SK-N-SH treated with all-trans-retinoic acid at 6 μM for 48 hours (cell line): Measurements from ENCODE around the gene NCAN.

Experiments used
- ATAC-seq: fragments of 200-7000 bp; cut with Tn5 transposase; 3 replicates; pipeline ENCODE4 v1.9.1; 2020; ENCODE audit warnings: mild to moderate bottlenecking, moderate library complexity
- ARNTL ChIP-seq: fragments of 450-650 bp; formaldehyde crosslinking; IDR thresholded peaks from 2 replicates; pipeline ENCODE4 v1.5.0; 2020; ENCODE audit warnings: low read depth, mild to moderate bottlenecking, moderate library complexity, borderline replicate concordance
- BACH2 ChIP-seq: fragments of 250-450 bp; sonication (Bioruptor Pico); IDR thresholded peaks from 2 replicates; pipeline ENCODE4 v1.9.0; 2021; ENCODE audit warnings: mild to moderate bottlenecking, borderline replicate concordance
- CSDC2 ChIP-seq: fragments of 250-450 bp; sonication (Bioruptor Pico); IDR thresholded peaks from 2 replicates; pipeline ENCODE4 v1.5.0; 2020; ENCODE audit warnings: mild to moderate bottlenecking, moderate library complexity
- ESRRG ChIP-seq: fragments of 250-450 bp; sonication (Bioruptor Pico); IDR thresholded peaks from 2 replicates; pipeline ENCODE4 v1.6.1; 2021; ENCODE audit warnings: mild to moderate bottlenecking
- GLIS3 ChIP-seq: fragments of 250-450 bp; sonication (Bioruptor Pico); IDR thresholded peaks from 2 replicates; pipeline ENCODE4 v1.5.0; 2020; ENCODE audit warnings: mild to moderate bottlenecking, moderate library complexity
- ISL1 ChIP-seq: fragments of 250-450 bp; sonication (Bioruptor Pico); IDR thresholded peaks from 2 replicates; pipeline ENCODE4 v2.1.2; 2022; ENCODE audit warnings: mild to moderate bottlenecking, moderate library complexity
- OSR1 ChIP-seq: fragments of 250-450 bp; sonication (Bioruptor Pico); IDR thresholded peaks from 2 replicates; pipeline ENCODE4 v1.8.0; 2022; ENCODE audit warnings: moderate library complexity, mild to moderate bottlenecking, inconsistent platforms
- PPARA ChIP-seq: fragments of 250-450 bp; sonication (Bioruptor Pico); IDR thresholded peaks from 2 replicates; pipeline ENCODE4 v1.5.0; 2020; ENCODE audit warnings: mild to moderate bottlenecking, borderline replicate concordance
- RARB ChIP-seq: fragments of 250-450 bp; sonication (Bioruptor Pico); IDR thresholded peaks from 2 replicates; pipeline ENCODE4 v1.8.0; 2021; ENCODE audit warnings: mild to moderate bottlenecking, moderate library complexity
- SNAI2 ChIP-seq: fragments of 250-450 bp; sonication (Bioruptor Pico); IDR thresholded peaks from 2 replicates; pipeline ENCODE4 v1.5.0; 2020; ENCODE audit warnings: mild to moderate bottlenecking, moderate library complexity
- TOX ChIP-seq: fragments of 250-450 bp; sonication (Bioruptor Pico); IDR thresholded peaks from 2 replicates; pipeline ENCODE4 v1.8.0; 2021; ENCODE audit warnings: mild to moderate bottlenecking, moderate library complexity, borderline replicate concordance
- ZC3H10 ChIP-seq: fragments of 250-450 bp; sonication (Bioruptor Pico); IDR thresholded peaks from 2 replicates; pipeline ENCODE4 v1.5.1; 2021; ENCODE audit warnings: mild to moderate bottlenecking, moderate library complexity
- ZFP3 ChIP-seq: fragments of 250-450 bp; sonication (Bioruptor Pico); IDR thresholded peaks from 2 replicates; pipeline ENCODE4 v1.5.0; 2020; ENCODE audit warnings: mild to moderate bottlenecking, moderate library complexity
- ZFP30 ChIP-seq: fragments of 450-650 bp; formaldehyde crosslinking; IDR thresholded peaks from 2 replicates; pipeline ENCODE4 v1.5.0; 2022; ENCODE audit warnings: mild to moderate bottlenecking, moderate library complexity
- ZNF70 ChIP-seq: fragments of 450-650 bp; formaldehyde crosslinking; IDR thresholded peaks from 2 replicates; pipeline ENCODE4 v1.5.0; 2020; ENCODE audit warnings: mild to moderate bottlenecking, moderate library complexity
- ZNF8 ChIP-seq: fragments of 450-650 bp; formaldehyde crosslinking; IDR thresholded peaks from 2 replicates; pipeline ENCODE4 v1.5.0; 2020; ENCODE audit warnings: mild to moderate bottlenecking, moderate library complexity
- TF ChIP-seq, protein P1 (sequence below): fragments of 250-450 bp; sonication (Bioruptor Pico); IDR thresholded peaks from 2 replicates; pipeline ENCODE4 v1.5.1; 2021; ENCODE audit warnings: mild to moderate bottlenecking, moderate library complexity
- TF ChIP-seq, protein P2 (sequence below): fragments of 250-450 bp; sonication (Bioruptor Pico); IDR thresholded peaks from 2 replicates; pipeline ENCODE4 v1.8.0; 2020; ENCODE audit warnings: mild to moderate bottlenecking, moderate library complexity, borderline replicate concordance
- TF ChIP-seq, protein P3 (sequence below): fragments of 250-450 bp; sonication (Bioruptor Pico); IDR thresholded peaks from 2 replicates; pipeline ENCODE4 v1.5.1; 2020; ENCODE audit warnings: low read depth, mild to moderate bottlenecking, moderate library complexity
- TF ChIP-seq, protein P4 (sequence below): fragments of 250-450 bp; sonication (Bioruptor Pico); IDR thresholded peaks from 2 replicates; pipeline ENCODE4 v1.8.0; 2021; ENCODE audit warnings: low read depth, mild to moderate bottlenecking, moderate library complexity, borderline replicate concordance
- TF ChIP-seq, protein P5 (sequence below): fragments of 250-450 bp; sonication (Bioruptor Pico); IDR thresholded peaks from 2 replicates; pipeline ENCODE4 v1.5.0; 2020; ENCODE audit warnings: mild to moderate bottlenecking, moderate library complexity

The NCAN gene

DNA sequence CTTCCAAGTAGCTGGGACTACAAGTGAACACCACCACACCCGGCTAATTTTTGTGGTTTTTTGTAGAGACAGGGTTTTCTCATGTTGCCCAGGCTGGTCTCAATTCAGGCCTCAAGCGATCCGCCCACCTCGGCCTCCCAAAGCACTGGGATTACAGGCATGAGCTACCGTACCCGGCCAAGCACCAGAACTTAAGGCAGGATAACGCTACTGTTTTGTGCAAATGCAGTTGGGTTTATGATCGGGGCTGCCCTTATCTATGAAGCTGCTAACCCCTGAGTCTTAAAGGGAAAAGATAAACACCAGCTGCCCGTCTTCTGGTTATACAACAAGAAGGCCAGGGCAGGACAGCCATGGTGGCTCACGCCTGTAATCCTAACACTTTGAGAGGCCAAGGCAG lies 73.9 kb downstream of the NCAN start:
- no peak for ATAC-seq
- TF ChIP-seq, protein P1, sequence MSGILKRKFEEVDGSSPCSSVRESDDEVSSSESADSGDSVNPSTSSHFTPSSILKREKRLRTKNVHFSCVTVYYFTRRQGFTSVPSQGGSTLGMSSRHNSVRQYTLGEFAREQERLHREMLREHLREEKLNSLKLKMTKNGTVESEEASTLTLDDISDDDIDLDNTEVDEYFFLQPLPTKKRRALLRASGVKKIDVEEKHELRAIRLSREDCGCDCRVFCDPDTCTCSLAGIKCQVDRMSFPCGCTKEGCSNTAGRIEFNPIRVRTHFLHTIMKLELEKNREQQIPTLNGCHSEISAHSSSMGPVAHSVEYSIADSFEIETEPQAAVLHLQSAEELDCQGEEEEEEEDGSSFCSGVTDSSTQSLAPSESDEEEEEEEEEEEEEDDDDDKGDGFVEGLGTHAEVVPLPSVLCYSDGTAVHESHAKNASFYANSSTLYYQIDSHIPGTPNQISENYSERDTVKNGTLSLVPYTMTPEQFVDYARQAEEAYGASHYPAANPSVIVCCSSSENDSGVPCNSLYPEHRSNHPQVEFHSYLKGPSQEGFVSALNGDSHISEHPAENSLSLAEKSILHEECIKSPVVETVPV (CRISPR knock-in tag), result no peak

DNA sequence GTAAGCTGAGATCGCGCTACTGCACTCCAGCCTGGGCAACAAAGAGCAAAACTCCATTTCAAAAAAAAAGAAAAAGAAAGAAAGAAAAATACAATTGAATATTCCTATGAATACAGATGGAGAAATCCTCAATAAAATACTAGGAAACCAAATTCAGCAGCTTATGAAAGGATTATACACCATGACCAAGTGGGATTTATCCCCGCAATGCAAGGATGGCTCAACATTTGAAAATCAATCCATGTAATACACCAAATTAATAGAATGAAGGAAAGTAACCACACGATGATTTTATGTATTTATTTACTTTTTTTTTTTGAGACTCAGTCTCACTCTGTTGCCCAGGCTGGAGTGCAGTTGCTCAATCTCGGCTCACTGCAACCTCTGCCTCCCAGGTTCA lies 80.8 kb downstream of the NCAN start:
- TF ChIP-seq, protein P2, sequence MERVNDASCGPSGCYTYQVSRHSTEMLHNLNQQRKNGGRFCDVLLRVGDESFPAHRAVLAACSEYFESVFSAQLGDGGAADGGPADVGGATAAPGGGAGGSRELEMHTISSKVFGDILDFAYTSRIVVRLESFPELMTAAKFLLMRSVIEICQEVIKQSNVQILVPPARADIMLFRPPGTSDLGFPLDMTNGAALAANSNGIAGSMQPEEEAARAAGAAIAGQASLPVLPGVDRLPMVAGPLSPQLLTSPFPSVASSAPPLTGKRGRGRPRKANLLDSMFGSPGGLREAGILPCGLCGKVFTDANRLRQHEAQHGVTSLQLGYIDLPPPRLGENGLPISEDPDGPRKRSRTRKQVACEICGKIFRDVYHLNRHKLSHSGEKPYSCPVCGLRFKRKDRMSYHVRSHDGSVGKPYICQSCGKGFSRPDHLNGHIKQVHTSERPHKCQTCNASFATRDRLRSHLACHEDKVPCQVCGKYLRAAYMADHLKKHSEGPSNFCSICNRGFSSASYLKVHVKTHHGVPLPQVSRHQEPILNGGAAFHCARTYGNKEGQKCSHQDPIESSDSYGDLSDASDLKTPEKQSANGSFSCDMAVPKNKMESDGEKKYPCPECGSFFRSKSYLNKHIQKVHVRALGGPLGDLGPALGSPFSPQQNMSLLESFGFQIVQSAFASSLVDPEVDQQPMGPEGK, result no peak
- TF ChIP-seq, protein P3, sequence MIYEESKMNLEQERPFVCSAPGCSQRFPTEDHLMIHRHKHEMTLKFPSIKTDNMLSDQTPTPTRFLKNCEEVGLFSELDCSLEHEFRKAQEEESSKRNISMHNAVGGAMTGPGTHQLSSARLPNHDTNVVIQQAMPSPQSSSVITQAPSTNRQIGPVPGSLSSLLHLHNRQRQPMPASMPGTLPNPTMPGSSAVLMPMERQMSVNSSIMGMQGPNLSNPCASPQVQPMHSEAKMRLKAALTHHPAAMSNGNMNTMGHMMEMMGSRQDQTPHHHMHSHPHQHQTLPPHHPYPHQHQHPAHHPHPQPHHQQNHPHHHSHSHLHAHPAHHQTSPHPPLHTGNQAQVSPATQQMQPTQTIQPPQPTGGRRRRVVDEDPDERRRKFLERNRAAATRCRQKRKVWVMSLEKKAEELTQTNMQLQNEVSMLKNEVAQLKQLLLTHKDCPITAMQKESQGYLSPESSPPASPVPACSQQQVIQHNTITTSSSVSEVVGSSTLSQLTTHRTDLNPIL (CRISPR knock-in tag), result no peak
- TF ChIP-seq OSR1 (CRISPR knock-in tag) (no peak), ZFP30 (CRISPR knock-in tag) (no peak), ZFP3 (no peak), ARNTL (CRISPR knock-in tag) (no peak), CSDC2 (CRISPR knock-in tag) (no peak), GLIS3 (CRISPR knock-in tag) (no peak), PPARA (no peak), BACH2 (no peak), SNAI2 (no peak), ESRRG (CRISPR knock-in tag) (no peak), ISL1 (CRISPR knock-in tag) (no peak), ZNF8 (CRISPR knock-in tag) (no peak), TOX (CRISPR knock-in tag) (no peak), RARB (CRISPR knock-in tag) (no peak), ZNF70 (CRISPR knock-in tag) (no peak)
- TF ChIP-seq, protein P4, sequence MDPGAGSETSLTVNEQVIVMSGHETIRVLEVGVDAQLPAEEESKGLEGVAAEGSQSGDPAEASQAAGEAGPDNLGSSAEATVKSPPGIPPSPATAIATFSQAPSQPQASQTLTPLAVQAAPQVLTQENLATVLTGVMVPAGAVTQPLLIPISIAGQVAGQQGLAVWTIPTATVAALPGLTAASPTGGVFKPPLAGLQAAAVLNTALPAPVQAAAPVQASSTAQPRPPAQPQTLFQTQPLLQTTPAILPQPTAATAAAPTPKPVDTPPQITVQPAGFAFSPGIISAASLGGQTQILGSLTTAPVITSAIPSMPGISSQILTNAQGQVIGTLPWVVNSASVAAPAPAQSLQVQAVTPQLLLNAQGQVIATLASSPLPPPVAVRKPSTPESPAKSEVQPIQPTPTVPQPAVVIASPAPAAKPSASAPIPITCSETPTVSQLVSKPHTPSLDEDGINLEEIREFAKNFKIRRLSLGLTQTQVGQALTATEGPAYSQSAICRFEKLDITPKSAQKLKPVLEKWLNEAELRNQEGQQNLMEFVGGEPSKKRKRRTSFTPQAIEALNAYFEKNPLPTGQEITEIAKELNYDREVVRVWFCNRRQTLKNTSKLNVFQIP (CRISPR knock-in tag), result no peak
- TF ChIP-seq, protein P1 (CRISPR knock-in tag), result no peak
- ATAC-seq, result no peak

DNA sequence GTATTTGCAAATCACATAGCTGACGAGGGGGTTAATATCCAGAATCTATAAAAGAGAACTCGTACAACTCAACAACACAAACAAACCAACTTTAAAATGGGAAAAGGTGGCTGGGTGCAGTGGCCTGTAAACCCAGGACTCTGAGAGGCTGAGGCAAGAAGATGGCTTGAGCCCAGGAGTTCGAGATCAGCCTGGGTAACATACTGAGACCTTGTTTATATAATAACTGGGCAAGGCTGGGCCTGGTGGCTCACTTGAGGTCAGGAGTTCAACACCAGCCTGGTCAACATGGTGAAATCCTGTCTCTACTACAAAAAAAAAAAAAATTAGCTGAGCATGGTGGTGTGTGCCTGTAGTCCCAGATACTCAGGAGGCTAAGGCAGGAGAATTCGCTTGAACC lies 83.2 kb downstream of the NCAN start:
- ATAC-seq, result no peak
- no peak for TF ChIP-seq ZFP30 (CRISPR knock-in tag)
- TF ChIP-seq GLIS3 (CRISPR knock-in tag), result no peak
- TF ChIP-seq, protein P2, result no peak
- TF ChIP-seq ESRRG (CRISPR knock-in tag), result no peak
- TF ChIP-seq ZNF8 (CRISPR knock-in tag), result no peak
- TF ChIP-seq, protein P5, sequence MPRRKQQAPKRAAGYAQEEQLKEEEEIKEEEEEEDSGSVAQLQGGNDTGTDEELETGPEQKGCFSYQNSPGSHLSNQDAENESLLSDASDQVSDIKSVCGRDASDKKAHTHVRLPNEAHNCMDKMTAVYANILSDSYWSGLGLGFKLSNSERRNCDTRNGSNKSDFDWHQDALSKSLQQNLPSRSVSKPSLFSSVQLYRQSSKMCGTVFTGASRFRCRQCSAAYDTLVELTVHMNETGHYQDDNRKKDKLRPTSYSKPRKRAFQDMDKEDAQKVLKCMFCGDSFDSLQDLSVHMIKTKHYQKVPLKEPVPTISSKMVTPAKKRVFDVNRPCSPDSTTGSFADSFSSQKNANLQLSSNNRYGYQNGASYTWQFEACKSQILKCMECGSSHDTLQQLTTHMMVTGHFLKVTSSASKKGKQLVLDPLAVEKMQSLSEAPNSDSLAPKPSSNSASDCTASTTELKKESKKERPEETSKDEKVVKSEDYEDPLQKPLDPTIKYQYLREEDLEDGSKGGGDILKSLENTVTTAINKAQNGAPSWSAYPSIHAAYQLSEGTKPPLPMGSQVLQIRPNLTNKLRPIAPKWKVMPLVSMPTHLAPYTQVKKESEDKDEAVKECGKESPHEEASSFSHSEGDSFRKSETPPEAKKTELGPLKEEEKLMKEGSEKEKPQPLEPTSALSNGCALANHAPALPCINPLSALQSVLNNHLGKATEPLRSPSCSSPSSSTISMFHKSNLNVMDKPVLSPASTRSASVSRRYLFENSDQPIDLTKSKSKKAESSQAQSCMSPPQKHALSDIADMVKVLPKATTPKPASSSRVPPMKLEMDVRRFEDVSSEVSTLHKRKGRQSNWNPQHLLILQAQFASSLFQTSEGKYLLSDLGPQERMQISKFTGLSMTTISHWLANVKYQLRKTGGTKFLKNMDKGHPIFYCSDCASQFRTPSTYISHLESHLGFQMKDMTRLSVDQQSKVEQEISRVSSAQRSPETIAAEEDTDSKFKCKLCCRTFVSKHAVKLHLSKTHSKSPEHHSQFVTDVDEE (CRISPR knock-in tag), result no peak
- no peak for TF ChIP-seq SNAI2
- TF ChIP-seq ZC3H10, result no peak
- no peak for TF ChIP-seq ZFP3
- TF ChIP-seq RARB (CRISPR knock-in tag), result no peak
